HG02763 (cell line): ENCODE results near the gene ZNF436.

Source experiments
- ATAC-seq: cut with Tn5 transposase; IDR thresholded peaks from one replicate; pipeline ENCODE4 v1.9.1; 2021; ENCODE audit warnings: mild to moderate bottlenecking, moderate library complexity; ENCODE audit not compliant: unreplicated experiment

The ZNF436 gene

GRCh38 chr1:23367791-23368561 is 1.7 kb downstream of the ZNF436 start:
- peak; percentile 91 for ATAC-seq

DNA sequence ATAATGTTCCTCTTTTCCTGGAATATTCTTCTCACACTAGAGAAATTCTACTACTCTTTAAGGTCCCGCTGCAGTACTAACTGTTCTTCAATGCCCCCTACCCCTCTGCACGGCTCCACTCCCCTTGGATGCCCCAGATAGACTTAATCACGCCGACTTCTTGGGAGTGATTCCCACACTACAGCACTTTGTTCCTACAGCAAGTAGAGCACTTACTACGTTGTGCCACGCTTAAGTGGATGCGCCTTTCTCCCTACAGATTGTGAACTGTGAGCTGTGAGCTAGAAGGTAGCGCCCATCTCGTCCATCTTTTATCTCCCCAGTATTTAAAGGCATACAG is 2.2 kb downstream of the ZNF436 start:
- no peak for ATAC-seq

DNA sequence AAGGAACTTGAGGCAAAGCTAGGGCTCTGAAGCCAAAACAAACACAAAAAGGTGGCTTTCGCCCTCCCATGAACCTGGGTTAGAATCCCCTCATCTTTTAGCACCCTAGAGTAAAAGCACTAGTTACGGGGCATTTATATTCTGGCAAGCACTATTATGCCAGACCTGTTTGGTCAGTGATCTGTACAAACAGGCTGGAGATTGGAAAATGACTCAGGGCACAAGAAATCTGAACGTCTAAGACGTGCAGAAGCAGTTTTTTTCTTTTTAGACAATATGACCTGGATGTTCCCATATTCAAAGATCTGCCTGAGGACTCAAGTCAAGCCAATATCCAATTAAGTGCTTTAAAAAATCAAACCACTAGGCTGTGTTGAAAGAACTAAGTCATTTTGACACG is 3.0 kb downstream of the ZNF436 start:
- no peak for ATAC-seq

GRCh38 chr1:23366146-23366545 is 3.5 kb downstream of the ZNF436 start:
- no peak for ATAC-seq

GRCh38 chr1:23362218-23362713 is 7.4 kb downstream of the ZNF436 start:
- ATAC-seq, result no peak

GRCh38 chr1:23358310-23358875 is 11.2 kb downstream of the ZNF436 start:
- no peak for ATAC-seq

DNA sequence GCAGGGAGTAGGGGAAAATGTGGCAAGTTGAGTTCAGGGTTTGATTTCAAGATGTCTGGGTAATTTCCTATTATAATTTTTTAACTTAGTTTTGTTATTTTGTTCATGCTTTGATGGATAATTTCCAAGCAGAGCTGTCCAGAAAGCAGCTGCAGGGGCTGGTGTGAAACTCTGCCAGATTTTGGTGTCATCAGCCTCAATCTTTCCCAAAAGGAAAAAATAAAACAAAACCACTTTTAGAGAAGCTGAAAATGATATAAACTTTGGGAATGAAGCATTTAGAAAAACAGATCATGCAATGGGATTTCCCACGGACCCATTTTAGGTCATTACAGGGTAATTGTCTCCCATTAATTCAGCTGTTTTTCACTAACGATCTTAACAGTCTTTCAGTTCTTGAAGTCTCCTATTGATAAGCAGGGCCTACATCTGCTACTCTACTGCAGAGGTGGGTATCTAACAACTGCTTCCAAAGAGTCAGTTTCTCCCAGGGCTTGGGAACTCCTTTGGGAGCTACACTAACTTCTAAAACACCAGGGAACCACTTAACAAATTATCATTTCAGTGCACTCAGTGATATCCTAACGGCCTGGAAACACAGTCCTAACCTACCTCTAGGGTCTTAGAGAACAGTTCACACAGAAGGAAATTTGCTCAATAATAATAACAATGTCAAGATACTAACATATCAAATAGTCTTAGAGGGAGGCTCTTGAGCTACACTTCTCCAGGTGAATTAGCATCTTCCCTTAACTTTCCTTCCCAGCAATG is 12.3 kb downstream of the ZNF436 start:
- ATAC-seq, result no peak

- no peak for ATAC-seq
These were observed 13.0 kb downstream of the ZNF436 start for GRCh38 chr1:23356471-23357137.

DNA sequence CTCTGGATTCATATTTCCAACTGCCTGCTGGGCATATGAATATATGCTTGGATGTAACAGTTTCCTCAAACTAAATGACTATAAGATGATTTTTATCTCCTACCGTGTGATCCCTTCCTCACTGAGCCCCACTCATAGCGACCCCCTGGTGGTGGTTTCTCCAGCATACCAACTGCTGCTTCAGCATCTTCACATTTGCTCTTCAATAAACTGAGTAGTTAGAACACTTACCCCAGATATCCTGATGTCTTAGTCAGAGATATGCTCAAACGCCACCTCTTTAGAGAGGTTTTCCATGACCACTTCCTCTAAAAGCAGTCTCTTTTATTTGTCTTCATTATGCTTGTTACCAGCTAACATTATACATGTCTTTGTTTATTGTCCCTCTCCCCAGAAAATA is 15.4 kb downstream of the ZNF436 start:
- ATAC-seq, result no peak

DNA sequence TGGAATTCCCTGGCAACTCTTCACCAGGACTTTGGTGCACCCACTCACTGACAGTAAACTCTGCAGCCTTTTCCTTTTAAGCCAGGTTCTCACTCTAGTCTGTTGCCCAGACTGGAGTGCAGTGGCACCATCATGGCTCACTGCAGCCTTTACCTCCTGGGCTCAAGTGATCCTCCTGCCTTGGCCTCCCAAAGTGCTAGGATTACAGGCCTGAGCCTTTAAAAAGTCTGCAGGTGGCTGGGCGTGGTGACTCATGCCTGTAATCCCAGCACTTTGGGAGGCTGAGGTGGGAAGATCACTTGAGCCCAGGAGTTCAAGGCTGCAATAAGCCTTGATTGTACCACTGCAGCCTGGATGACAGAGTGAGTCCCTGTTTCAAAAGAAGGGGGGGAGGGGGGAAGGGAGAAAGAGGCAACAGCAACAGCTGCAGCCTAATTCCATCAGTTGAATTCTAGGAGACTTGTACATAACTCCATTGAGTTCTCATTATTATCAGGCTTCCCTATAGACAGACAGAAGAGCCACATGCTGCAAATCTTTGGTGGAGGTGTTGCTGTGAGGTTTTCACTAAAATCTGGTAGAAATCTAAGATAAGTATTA is 17.4 kb downstream of the ZNF436 start:
- ATAC-seq, result no peak

GRCh38 chr1:23345920-23346319 is 23.7 kb downstream of the ZNF436 start:
- no peak for ATAC-seq

- no peak for ATAC-seq
These were observed 24.6 kb downstream of the ZNF436 start for GRCh38 chr1:23344987-23345472.

- ATAC-seq, result peak; percentile 94
These were observed 25.3 kb downstream of the ZNF436 start, which contains the start of gene HNRNPR for GRCh38 chr1:23344111-23344986. HNRNPR (minus strand) TSS chr1:23344284; CDS start chr1:23341008, 3,276 bp downstream.

DNA sequence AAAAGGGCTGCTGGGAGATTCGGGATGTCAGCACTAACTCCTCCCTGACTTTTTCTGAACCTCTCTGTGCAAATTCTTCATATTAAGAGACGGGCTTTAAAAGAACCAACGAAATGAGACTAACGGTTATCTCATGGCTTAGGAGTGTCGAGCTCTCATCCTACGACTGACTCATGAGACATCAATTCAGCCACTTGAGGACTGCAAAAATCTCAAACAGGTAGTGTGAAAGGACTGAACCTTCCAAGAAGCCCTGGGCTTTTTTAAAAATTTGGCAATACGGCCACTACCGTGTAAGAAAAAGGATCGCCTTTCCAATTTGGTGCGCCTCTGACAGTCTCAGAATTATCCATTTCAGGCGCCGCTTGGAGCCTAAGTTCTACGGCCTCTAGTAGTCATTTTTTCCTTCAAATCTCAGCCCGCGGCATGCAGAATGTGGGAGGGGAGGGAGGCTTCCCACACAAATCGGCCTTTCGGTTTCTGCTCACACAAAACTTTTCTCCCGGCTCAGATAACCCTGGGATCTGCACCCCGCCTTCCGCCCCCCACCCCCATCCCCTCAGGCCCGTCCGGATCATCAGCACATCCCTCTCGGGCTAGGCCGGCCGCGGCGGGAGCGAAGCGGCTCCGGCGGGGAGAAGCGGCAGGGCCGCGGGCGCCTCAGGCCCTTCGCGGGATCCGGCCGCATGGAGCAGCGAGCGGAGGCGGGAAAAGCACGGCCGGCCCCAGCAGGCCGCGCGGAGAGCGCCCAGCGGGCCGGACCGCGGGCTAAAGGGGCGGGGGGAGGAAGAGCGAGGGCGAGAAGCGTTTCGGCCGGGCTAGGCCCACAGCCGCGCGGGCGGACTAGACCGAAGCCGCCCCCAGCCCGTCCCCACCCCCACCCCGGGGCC is 26.2 kb downstream of the ZNF436 start:
- ATAC-seq, result peak; percentile 19

DNA sequence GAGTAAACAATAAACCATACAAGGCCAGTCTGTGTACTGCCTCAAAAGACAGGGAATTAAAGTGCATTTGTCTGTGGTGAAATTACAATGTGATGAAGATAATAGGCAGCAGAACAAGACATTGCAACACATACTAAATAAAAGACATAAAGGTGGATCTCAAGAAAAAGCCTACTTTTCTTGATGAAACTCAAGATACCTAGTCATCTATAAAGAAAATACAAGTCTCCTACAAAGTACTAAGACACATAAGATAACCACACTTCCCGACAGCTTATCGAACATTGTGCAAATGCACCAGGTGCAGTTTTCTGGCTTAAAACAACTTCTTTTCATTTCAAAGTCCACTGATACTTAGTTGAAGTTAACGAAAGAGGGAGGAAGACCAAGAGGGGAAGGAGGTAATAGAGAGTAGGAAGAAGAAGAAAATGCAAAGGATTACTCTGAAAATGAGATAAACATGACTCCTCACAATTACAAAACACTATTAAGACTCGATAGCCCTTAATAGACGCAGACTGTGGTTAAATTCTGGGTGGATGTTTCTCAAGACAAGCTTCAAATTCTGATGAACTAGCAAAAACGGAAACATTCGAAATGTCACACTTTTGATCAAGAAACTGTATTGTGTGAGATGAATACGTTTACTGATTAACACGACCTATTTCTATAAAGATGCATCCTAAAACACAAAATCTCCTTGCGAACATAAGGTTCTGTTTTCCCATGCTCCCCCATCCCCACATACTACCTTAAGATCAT is 27.5 kb downstream of the ZNF436 start:
- ATAC-seq, result no peak

GRCh38 chr1:23339632-23340031 is 30.0 kb downstream of the ZNF436 start:
- no peak for ATAC-seq

DNA sequence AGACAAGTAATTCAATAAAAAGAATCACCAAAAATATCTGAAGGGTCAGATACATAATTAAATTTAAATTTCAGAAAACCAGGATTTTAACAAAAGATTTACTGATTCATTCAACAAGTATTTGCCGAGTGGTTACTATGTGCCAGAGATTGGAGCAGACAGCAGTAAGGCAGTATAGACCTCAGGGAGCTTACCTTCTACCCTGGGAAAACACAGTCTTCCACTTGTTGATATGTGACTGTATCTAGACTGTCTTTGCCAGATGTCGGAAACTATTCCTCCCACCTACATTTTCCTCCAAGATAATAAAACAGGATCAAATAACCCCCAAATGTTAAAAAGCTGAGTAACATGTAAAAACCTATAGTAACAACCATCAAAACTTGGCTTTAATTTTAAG is 31.8 kb downstream of the ZNF436 start:
- no peak for ATAC-seq

- no peak for ATAC-seq
These were observed 37.9 kb downstream of the ZNF436 start for GRCh38 chr1:23331713-23332112.
